BJ (cell line): ENCODE results near the gene LECT2. TPM values are rescaled to one million over a fixed set of nuclear protein-coding genes. Genes with fewer than 3 reads are reported as not detected.

Experiments
- CTCF ChIA-PET: fragments of 350-600 bp; formaldehyde crosslinking; extraction: SDS; loops from one replicate; lab custom pipeline; 2021; ENCODE audit warnings: antibody characterized with exemption, inconsistent platforms; lab: Yijun Ruan, JAX
- POLR2A ChIA-PET: fragments of 300-600 bp; sonication (Branson Sonifier 250); formaldehyde crosslinking; extraction: SDS; loops from one replicate; lab custom pipeline; 2021; ENCODE audit warnings: antibody characterized with exemption; lab: Charles Lee
- DNase-seq: peaks from one replicate; pipeline ENCODE4 v3.0.0-alpha.2; 2011; ENCODE audit warnings: low read depth
- H3K27me3 ChIP-seq: 2 replicates; pipeline ENCODE4 v1.6.0; 2011; ENCODE audit warnings: low read length; ENCODE audit not compliant: control insufficient read depth, insufficient read depth
- H3K36me3 ChIP-seq: 2 replicates; pipeline ENCODE4 v1.5.1; 2011; ENCODE audit warnings: low read length; ENCODE audit not compliant: control insufficient read depth, insufficient read depth
- H3K4me3 ChIP-seq: 2 replicates; pipeline ENCODE4 v1.5.1; 2011; ENCODE audit warnings: low read depth, mild to moderate bottlenecking, control low read depth, low read length
- CTCF ChIP-seq: IDR thresholded peaks from 2 replicates; pipeline ENCODE4 v1.5.1; 2011; ENCODE audit warnings: low read depth, mild to moderate bottlenecking, control low read depth, inconsistent platforms, low read length, moderate library complexity; ENCODE audit not compliant: insufficient read depth
- polyA plus RNA-seq: library from polyadenylated mRNA; depleted of rRNA; stranded (reverse); fragments of >200 nt; gene quantifications from 2 replicates; pipeline ENCODE4 v1.2.3, GENCODE V29; 2011

LECT2 gene
- polyA plus RNA-seq, 1 experiment: not detected

- Histone ChIP-seq H3K4me3 (no peak overlapping the region), H3K36me3 (no peaks in the 10 kb centered on the region), H3K27me3 (no peaks in the 10 kb centered on the region)
- DNase-seq: no peak
- POLR2A ChIA-PET: no interaction called here
- CTCF ChIA-PET: no interaction called here
- no peak for TF ChIP-seq CTCF
Observed at GRCh38 chr5:135966790-135967189, 12.0 kb upstream of the LECT2 start.

- no peak overlapping the region for H3K4me3 ChIP-seq
- no peak for TF ChIP-seq CTCF
- POLR2A ChIA-PET: no interaction called here
- DNase-seq: no peak
- CTCF ChIA-PET: no interaction called here
- H3K36me3 ChIP-seq: no peaks in the 10 kb centered on the region
- no peaks in the 10 kb centered on the region for H3K27me3 ChIP-seq
Observed at GRCh38 chr5:135966165-135966564, 11.4 kb upstream of the LECT2 start.

- ChIA-PET POLR2A (no interaction called here), CTCF (interaction anchor here (1.2 kb wide), 1 partner anchor 92 kb away, joined by 3 read pairs; no protein-coding TSS in a partner anchor)
- TF ChIP-seq CTCF: no peak
Observed at GRCh38 chr5:135965504-135965903, 10.7 kb upstream of the LECT2 start.

GRCh38 chr5:135964670-135965320 is 10.0 kb upstream of the LECT2 start:
- no peak for DNase-seq
- TF ChIP-seq CTCF: no peak
- Histone ChIP-seq H3K4me3 (no peak overlapping the region), H3K36me3 (no peaks in the 10 kb centered on the region), H3K27me3 (no peaks in the 10 kb centered on the region)
- ChIA-PET POLR2A (no interaction called here), CTCF (interaction anchor here (0.9 to 1.2 kb wide), 4 partner anchors 51 to 174 kb away, joined by 3 read pairs; no protein-coding TSS in a partner anchor)

More at GRCh38 chr5:135965504-135965903, 10.7 kb upstream of the LECT2 start:
- H3K4me3 ChIP-seq: no peak overlapping the region
- no peaks in the 10 kb centered on the region for H3K36me3 ChIP-seq
- no peaks in the 10 kb centered on the region for H3K27me3 ChIP-seq
- no peak for DNase-seq

- ChIA-PET POLR2A (no interaction called here), CTCF (interaction anchor here (0.6 to 1.4 kb wide), 3 partner anchors 102 to 256 kb away, joined by 3 read pairs; no protein-coding TSS in a partner anchor)
- DNase-seq: no peak
- TF ChIP-seq CTCF: no peak
- Histone ChIP-seq H3K36me3 (no peaks in the 10 kb centered on the region), H3K4me3 (no peak overlapping the region), H3K27me3 (no peaks in the 10 kb centered on the region)
Observed at GRCh38 chr5:135955525-135955924, 742 bp upstream of the LECT2 start.
